CMK (cell line): Measurements from ENCODE around the gene HERC4.
"Not testable (repeated sequence)": the region's sequence is repeated elsewhere in the genome, so short reads cannot be mapped to it uniquely, and the experiment has no call there.

Experiments used
- DNase-seq: peaks from one replicate; pipeline ENCODE4 v3.0.0-alpha.2; 2010; ENCODE audit warnings: low read depth

HERC4 gene

DNA sequence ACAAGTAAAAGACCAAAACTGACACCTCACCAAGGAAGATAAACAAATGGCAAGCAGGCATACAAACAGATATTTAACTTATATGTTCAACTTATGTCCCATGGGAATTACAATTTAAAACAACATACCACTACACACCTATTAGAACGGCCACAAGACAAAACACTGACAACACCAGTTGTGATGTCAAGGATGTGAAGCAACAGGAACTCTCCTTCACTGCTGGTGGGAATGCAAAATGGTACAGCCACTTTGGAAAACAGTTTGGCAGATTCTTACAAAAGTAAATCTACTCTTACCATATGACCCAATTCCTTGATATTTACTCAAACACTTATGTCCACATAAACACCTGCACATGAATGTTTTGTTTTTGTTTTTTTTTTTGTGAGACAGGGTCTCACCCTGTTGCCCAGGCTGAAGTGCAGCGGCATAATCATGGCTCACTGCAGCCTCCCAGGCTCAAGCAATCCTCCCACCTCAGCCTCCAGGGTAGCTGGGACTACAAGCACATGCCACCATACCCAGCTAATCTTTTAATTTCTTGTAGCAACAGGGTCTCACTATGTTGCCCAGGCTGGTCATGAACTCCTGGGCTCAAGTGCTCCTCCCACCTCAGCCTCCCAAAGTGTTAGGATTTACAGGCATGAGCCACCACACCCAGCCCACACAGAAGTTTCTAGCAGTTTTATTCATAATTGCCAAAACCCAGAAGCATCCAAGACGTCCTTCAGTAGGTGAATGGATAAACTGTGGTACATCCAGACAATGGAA lies 27.3 kb downstream of the HERC4 start:
- no peak for DNase-seq

DNA sequence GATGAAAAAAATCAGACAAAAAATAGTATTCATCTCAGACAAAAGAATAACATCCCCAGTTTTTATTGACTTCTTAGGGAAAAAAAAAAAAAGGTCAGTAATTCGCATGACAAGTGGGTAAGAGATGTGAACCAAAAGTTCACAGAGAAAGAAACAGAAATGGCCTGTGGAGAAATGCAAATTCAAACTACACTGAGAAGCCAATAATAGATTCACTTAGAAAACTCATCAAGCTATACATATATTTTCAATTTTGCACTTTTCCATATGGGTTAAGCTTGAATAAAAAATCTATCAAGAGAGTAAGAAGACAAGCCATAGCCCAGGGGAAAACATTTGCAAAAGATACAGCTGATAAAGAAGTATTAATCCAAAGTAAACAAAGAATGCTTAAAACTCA lies 28.0 kb downstream of the HERC4 start:
- no peak for DNase-seq

DNA sequence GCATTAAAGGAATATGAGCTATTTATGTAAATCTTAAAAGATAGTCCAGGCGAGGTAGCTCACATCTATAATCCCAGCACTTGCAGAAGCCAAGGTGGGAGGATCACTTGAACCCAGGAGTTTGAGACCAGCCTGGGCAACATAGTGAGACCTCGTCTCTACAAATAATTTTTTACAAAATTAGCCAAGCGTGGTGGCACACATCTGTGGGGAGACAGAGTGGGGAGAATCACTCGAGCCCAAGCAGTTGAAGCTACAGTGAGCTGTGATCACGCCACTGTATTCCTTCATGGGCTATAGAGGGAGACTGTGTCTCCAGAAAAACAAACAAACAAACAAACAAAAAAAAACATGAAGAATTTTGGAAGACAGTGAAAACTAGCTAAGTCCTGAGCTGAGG lies 28.4 kb downstream of the HERC4 start:
- DNase-seq = no peak

DNA sequence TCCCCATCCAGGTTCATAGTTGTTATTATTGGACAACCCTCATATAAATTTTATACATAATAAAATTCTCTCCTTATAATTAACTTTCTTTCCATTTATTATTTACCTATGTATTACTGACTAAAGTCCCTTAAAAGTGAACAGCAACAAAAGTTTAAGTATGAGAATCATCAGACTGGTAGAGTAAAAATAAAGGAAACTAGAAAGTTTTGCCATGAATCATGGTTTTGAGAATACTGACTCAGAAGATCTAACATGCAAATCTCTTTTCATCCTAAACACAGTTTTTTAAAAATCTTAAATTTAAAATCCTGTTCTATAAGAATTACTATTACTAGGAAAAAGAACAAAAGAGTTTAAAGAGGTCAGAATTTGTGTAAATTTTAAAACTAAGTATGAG lies 32.1 kb downstream of the HERC4 start:
- no peak for DNase-seq

DNA sequence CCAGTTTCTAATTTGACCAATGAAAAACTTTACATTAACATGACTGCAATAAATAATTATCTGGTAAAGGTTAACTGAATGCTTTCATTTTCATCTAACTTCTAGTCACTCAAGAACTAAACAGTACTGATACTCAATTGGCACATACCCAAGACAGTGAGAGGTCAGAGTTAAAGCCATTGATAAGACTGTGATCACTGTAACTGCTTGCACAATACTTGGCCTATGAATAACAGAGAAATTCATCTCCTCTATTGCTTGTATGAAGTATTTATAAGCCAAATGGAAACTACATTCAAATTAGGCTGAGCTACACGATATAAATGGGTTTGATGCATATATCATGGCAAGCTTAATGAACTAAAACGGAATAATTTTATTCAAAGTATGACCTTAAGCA lies 43.0 kb downstream of the HERC4 start:
- DNase-seq = no peak

DNA sequence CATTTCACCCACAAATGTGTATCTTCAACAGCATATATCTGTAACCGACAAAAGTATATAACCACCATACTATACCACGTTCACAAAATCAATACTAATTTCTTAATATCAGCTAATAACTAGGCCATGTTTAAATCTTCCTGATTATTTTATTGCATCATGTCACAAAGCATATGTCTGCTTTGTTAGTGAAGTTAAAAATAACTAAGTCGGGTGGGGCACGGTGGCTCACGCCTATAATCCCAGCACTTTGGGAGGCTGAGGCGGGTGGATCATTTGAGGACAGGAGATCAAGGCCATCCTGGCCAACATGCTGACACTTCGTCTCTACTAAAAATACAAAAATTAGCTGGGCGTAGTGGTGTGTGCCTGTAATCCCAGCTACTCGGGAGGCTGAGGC lies 47.7 kb downstream of the HERC4 start:
- DNase-seq = no peak

DNA sequence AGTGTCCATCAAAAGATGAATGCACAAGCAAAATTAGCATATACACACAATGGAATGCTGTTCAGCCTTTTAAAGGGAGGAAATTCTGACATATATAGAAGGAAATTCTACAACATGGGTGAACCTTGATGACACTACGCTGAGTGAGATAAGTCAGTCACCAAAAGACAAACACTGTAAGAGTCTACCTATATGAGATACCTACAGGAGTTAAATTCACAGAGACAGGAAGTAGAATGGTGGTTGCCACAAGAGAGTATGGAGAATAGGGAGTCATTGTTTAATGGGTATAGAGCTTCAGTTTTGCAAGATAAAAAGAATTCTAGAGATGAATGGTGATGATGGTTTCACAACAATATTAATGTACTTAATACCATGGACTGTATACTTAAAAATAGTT lies 51.8 kb downstream of the HERC4 start:
- DNase-seq = no peak

DNA sequence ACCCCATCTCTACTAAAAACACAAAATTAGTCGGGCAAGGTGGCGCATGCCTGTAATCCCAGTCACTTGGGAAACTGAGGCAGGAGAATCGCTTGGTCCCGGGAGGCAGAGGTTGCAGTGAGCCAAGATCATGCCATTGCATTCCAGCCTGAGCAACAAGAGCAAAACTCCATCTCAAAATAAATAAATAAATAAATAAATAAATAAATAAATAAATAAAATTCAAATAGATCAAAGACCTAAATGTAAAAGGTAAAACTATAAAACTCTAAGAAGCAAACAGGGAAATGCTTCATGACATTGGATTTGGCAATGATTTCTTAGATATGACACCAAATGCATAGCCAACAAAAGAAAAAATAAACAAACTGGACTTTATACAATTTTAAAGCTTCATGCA lies 52.8 kb downstream of the HERC4 start:
- not testable (repeated sequence) for DNase-seq

DNA sequence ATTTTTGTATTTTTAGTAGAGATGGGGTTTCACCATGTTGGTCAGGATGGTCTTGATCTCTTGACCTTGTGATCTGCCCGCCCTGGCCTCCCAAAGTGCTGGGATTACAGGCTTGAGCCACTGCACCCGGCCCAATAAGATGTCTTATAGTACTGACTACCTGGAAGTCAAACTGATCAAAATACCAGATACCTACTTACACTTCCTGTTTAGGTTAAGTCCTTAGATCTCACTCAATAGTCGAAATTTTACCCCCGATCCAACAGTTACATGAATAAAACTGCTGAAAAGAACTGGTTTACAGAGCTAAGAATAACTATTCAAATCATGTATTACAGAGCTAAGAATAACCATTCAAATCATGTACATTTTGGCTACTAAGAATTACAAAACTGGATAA lies 58.6 kb downstream of the HERC4 start:
- not testable (repeated sequence) for DNase-seq

DNA sequence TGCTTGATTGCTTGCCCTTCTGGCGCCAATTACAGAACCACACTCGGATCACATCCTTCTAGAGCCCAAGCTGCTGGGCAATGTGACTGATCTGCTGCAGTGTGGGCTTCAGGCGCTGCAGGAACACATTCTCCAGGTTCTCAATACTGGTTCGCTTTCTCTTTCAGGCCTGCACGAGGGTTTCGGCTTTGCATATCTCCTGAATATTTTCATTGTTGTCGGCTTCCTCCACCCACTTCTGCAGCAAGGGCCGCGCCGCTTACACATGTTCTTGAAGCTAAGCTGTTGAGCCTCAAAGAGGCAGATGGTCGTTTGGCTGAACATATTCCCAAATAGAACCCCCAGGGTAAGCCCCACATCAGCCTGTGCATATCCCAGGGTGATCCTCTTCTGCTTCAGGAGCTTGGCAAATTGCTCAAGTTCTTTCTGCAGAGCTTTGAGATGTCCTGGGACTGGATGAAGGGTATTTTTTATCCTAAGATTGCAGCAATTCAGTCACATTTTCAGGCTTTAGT lies 64.6 kb downstream of the HERC4 start:
- DNase-seq = no peak

DNA sequence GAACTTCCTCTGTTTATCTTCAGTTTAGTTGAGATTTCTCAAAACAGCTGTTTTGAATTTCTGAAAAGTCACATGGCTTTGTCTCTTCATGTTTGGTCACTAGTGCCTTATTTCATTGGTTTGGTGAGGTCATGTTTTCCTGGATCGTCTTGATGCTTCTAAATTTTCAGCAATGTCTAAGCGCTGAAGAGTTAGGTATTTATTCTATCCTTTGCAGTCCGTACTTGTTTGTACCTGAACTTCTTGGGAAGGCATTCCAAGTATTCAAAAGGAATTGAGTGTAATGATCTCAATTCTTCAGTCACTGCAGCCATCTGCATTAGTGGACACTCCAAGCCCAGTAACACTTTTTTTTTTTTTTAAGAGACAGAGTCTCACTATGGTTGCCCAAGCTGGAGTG lies 67.7 kb downstream of the HERC4 start:
- DNase-seq = no peak

DNA sequence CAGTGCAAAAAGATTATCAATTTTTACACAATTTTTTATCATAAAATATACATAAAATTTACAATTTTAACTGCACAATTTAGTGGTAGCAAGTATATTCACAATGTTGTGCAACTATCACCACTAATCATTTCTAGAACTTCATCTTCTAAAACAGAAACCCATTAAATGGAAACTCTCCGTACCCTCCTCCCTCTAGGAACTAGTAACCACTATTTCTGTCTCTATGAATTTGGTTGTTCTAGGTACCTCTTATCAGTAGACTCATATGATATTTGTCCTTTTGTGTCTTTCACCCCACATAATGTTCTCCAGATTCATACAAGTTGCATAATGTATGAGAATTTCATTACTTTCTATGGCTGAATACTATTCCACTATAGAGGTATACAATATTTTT lies 73.5 kb downstream of the HERC4 start:
- DNase-seq = no peak

DNA sequence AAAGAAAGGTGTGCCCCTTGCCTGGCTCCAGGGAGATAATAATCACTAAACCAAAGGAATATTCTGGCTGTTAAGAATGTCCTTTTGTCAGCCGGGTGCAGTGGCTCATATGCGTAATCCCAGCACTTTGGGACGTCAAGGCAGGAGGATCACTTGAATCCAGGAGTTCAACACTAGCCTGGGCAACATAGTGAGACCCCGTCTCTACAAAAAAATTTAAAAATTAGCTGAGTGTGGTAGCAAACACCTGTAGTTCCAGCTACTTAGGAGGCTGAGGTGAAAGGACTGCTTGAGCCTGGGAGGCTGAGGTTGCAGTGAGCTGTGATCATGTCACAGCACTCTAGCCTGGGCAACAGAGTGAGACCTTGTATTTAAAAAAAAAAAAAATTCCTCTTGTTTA lies 74.1 kb downstream of the HERC4 start:
- DNase-seq = no peak

DNA sequence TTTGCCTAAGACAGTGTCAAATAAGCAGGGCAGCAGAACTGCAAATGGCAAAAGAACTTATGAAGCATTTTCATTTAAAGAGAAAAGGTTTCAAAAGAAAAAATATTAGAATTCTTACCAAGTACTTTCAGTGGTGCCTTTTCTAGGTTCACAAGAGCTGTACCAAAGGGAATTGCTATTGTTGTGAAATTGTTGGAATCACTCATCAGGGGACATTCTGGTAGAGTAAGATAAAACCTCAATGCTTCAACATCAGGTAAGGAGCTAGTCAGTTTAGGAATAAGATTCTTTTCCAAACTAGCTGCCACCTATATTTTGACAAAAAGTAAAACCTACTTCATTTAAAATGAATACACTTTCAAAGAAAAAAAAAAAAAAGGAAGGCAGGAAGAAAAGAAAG lies 85.0 kb downstream of the HERC4 start:
- no peak for DNase-seq

DNA sequence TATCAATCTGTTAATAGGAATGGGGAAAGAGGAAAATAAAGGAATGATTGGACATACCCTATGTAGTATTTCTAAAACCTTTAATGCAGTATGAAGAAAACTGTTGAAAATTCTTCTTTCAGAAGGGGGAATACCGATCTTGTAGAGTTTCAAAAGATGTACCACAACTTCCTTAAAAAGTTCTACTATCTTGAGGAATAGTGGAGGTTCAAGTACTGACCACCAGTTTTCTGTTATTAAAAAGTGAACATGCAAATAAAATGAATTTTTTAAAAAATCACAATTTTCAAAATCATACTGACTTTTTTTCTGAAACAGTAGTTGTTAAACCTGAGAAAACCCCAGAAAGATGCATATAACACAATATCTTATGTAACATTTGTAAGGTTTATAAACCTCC lies 86.5 kb downstream of the HERC4 start:
- no peak for DNase-seq

DNA sequence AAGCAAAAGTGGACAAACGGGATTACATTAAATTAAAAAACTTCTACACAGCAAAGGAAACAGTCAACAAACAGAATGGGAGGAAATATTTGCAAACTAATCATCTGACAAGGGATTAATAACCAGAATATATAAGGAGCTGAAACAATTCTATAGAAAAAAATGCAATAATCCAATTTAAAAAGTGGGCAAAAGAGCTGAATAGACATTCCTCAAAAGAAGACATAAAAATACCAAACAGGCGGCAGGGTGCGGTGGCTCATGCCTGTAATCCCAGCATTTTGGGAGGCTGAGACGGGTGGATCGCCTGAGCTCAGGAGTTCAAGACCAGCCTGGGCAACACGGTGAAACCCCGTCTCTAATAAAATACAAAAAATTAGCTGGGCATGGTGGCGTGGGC lies 92.5 kb downstream of the HERC4 start:
- not testable (repeated sequence) for DNase-seq

DNA sequence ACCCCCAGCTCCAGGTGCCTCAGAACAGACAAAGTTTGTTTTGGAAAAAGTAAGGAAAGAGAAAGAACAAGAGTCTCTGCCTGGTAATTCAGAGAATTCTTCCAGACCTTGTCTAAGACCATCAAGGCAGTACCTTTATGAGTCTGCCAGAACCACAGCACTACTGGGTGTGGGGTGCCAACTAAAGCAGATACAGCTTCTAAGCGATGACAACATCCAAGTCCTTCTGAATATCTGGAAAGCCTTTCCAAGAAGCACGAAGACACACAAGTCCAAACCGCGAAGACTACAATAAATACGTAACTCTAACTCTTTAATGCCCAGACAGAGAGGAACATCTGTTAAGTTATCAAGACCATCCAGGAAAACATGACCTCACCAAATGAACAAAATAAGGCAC lies 96.3 kb downstream of the HERC4 start:
- no peak for DNase-seq

DNA sequence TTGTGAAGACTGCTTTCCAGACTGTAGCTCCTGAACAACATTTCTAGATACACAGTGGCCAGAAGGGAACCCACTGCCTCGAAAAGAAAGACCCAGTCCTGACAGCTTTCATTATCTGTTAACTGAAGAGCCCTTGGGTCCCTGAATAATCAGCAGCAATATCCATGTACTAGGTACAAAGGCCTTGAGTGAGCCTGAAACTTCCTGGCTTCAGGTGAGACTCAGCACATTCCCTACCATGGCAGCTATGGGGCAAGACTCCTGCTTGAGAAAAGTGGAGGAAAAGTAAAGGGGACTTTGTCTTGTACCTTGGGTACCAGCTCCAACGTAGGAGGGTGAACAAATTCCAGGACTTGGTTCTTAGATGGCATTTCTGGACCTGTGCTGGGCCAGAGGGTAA lies 97.8 kb downstream of the HERC4 start:
- DNase-seq = no peak

DNA sequence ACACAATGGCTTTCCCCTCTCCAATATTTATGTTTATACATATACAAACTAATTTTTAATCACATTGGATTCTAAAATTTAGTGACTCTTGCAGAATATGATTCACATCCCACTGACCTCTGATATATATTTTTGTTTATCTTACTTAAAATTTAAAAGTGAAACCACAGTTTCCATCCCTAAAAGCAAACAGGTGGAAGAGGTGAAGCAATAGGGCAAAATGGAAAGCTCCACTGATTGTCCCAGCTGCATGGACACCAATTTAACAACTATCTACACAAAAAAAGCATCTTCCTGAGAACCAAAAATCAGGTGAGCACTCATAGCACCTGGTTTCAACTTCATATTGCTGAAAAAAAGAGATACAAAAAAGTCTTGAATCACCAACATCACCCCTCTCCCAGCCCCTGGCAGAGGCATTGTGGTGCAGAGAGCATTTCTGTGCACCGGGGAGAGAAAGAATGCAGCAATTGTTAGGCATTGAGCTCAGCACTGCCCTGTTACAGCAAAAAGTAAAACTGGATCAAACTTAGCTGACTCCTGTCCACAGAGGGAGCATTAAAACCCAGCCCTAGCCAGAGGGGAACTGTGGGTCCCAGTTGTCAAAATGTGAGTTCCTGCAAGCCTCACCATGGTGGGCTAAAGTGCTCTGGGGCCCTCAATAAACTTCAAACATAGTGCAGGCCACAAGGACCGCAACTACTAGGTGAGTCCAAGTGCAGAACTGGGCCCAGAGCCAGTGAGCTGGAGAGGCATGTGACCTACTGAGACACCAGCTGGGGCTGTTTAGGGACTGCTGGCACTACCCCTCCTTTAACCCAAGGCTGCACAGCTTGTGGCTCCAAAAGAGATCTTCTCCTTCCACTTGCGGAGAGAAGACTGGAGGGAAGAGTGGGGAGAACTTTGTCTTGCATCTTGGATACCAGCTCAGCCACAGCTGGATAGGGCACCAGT lies 98.5 kb downstream of the HERC4 start:
- DNase-seq = no peak

DNA sequence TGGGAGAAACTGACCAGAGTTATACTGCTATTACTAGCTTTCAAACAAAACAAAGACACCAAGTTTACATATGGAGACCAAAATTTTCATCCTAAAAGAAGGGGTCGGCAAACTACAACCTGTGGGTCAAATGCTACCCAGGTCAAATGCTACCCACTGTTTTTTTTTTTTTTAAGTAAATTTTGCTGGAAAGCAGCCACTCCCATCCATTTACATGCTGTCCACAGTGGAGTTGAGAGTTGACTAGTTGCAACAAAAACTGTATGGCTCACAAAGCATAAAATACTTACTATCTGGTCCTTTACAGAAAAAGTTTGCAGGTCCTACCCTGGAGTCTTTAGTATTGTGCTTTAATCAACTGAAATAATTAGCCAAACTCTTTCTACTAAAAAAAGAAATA lies 99.2 kb downstream of the HERC4 start:
- DNase-seq = no peak

DNA sequence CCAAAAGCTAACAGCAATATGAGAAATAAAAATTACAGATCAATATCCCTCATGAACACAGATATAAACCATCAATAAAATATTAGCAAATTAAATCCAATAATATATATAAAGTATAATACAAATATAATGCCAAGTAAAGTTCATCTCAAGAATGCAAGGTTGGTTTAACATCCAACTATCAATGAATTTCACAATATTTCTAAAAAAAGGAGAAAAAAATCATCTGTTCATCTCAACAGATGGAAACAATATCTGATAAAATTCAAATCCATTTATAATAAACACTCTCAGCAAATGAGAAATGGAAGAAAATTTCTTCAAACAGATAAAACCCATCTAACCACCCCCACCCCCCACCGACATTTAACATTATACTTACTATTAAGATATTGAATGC lies 103.8 kb downstream of the HERC4 start:
- DNase-seq = no peak

DNA sequence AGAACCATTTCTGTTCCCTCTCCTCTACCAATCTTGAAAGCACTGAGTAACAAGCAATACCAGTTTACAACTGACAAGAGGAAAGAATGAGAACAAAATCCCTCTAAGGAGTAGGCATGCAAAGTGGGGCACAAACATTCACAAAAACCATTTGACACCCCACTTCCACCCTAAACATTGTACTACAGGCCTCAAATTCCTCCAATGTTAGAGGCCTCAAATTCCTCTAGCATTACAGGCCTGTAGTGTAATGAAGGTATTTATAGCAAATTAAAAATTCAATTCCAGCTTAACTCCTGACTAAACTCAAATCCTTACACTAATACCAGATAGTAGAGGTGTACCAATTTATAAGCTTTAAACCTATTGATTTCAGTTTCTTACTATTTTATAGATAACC lies 105.2 kb downstream of the HERC4 start:
- DNase-seq = no peak

DNA sequence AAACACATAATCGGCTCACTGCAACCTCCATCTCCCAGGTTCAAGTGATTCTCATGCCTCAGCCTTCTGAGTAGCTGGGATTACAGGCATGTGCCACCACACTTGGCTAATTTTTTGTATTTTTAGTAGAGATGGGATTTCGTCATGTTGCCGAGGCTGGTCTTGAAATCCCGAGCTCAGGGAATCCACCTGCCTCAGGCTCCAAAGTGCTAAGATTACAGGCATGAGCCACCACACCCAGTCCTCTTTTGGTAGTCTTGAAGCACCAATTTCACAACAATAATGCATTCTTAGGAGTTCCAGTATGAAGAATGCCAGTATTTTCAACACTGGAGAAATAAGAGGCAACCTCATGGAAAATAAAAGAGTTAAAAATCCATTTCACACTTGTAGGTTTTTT lies 109.0 kb downstream of the HERC4 start:
- not testable (repeated sequence) for DNase-seq
